HepG2 (cell line): ENCODE results near the gene MGA. TPM values are rescaled to one million over a fixed set of nuclear protein-coding genes. Genes with fewer than 3 reads are reported as not detected.

ENCODE experiments used
- ATAC-seq: fragments of 200-7000 bp; cut with Tn5 transposase; 3 replicates; pipeline ENCODE4 v1.9.1; 2020; ENCODE audit warnings: mild to moderate bottlenecking, moderate library complexity
- BruUV-seq: library from RNA; stranded (reverse); fragments of 400-500 nt; replicated peaks from 2 replicates; lab custom pipeline; 2021; lab: Mats Ljungman, UMichigan
- CTCF ChIA-PET: fragments of 300-600 bp; formaldehyde crosslinking; extraction: SDS; loops from one replicate; lab custom pipeline; 2021; ENCODE audit warnings: low total read pairs, inconsistent platforms, low intra/inter-chr PET ratio; lab: Yijun Ruan, JAX
- POLR2A ChIA-PET: fragments of 350-600 bp; sonication (Branson Sonifier 250); formaldehyde crosslinking; loops from one replicate; lab custom pipeline; 2020; ENCODE audit warnings: antibody characterized with exemption, inconsistent platforms; lab: Yijun Ruan, JAX
- DNase-seq: peaks from one replicate; pipeline ENCODE4 v3.0.0-alpha.2; 2015; ENCODE audit warnings: low spot score
- FAIRE-seq: peaks from 3 replicates; lab custom pipeline; 2011; peaks lifted over from hg19 to GRCh38; lab: Jason Lieb, UNC
- H2AFZ ChIP-seq: one replicate; pipeline ENCODE4 v1.6.1; 2011; ENCODE audit warnings: low read length, inconsistent platforms
- H3K27ac ChIP-seq: fragments of 300-600 bp; 3 replicates; pipeline ENCODE4 v1.8.0; 2011; ENCODE audit warnings: mixed run types, mild to moderate bottlenecking, mixed read lengths, low read length, inconsistent platforms; ENCODE audit not compliant: insufficient read depth; ENCODE audit errors: extremely low read length
- H3K27me3 ChIP-seq, 2 experiments: fragments of 200-600 bp in 1 of 2; 2 replicates in 1 of 2; 3 replicates in 1 of 2; pipeline versions ENCODE4 v1.6.0 to v1.8.0; 2011; ENCODE audit warnings: low read length in 2 of 2, mild to moderate bottlenecking in 2 of 2, moderate library complexity in 2 of 2, inconsistent platforms in 1 of 2; ENCODE audit not compliant: insufficient read depth in 2 of 2, control insufficient read depth in 1 of 2
- H3K36me3 ChIP-seq, 2 experiments: fragments of 200-600 bp in 1 of 2; replicated peaks in 1 of 2; 2 replicates in 1 of 2; 3 replicates in 1 of 2; pipeline versions ENCODE4 v1.5.1 to v1.8.0; 2011; ENCODE audit warnings: low read length in 2 of 2, inconsistent platforms in 1 of 2; ENCODE audit not compliant: insufficient read depth in 2 of 2, control insufficient read depth in 1 of 2
- H3K4me1 ChIP-seq: 2 replicates; pipeline ENCODE4 v1.5.1; 2012; ENCODE audit warnings: low read length, inconsistent platforms; ENCODE audit not compliant: insufficient read depth
- H3K4me2 ChIP-seq: 2 replicates; pipeline ENCODE4 v1.6.0; 2011; ENCODE audit warnings: low read depth, low read length, inconsistent platforms
- H3K4me3 ChIP-seq, 3 experiments: fragments of 200-600 bp in 1 of 3; sonication (generic), shearing (Covaris generic) in 1 of 3; replicated peaks in 1 of 3; 2 replicates each; pipeline ENCODE4 v1.5.1; 2011 to 2016; ENCODE audit warnings: low read length in 3 of 3, inconsistent platforms in 2 of 3, low read depth in 2 of 3, mild to moderate bottlenecking in 2 of 3, control low read depth in 1 of 3, mixed read lengths in 1 of 3; ENCODE audit not compliant: insufficient read depth in 1 of 3
- H3K79me2 ChIP-seq: one replicate; pipeline ENCODE4 v1.6.1; 2011; ENCODE audit warnings: low read length, inconsistent platforms; ENCODE audit not compliant: insufficient read depth
- H3K9ac ChIP-seq: 2 replicates; pipeline ENCODE4 v1.6.0; 2011; ENCODE audit warnings: mild to moderate bottlenecking, low read depth, low read length, inconsistent platforms; ENCODE audit not compliant: insufficient read depth
- H3K9me3 ChIP-seq: 2 replicates; pipeline ENCODE4 v1.5.1; 2012; ENCODE audit warnings: mild to moderate bottlenecking, low read length
- H4K20me1 ChIP-seq: 2 replicates; pipeline ENCODE4 v1.6.0; 2011; ENCODE audit warnings: inconsistent platforms, mild to moderate bottlenecking, low read length, moderate library complexity; ENCODE audit not compliant: insufficient read depth
- DNMT3B ChIP-seq: conservative IDR thresholded peaks from 2 replicates; pipeline ENCODE4 v1.6.1; 2016; ENCODE audit warnings: missing biosample characterization, control low read depth
- ELF1 ChIP-seq: sonication (generic); formaldehyde crosslinking; IDR thresholded peaks from 2 replicates; pipeline ENCODE4 v1.4.0; 2020; ENCODE audit warnings: missing genetic modification reagents
- ELK4 ChIP-seq: sonication (generic); formaldehyde crosslinking; IDR thresholded peaks from 2 replicates; pipeline ENCODE4 v1.9.0; 2021; ENCODE audit warnings: missing genetic modification reagents, borderline replicate concordance
- JUN ChIP-seq: sonication (generic); formaldehyde crosslinking; IDR thresholded peaks from 2 replicates; pipeline ENCODE4 v1.4.0; 2020; ENCODE audit warnings: mild to moderate bottlenecking, missing genetic modification reagents
- MAFG ChIP-seq: sonication (generic); formaldehyde crosslinking; IDR thresholded peaks from 2 replicates; pipeline ENCODE4 v1.5.1; 2020; ENCODE audit warnings: mild to moderate bottlenecking, missing genetic modification reagents
- MLX ChIP-seq: IDR thresholded peaks from 2 replicates; pipeline ENCODE4 v1.6.1; 2016
- MYC ChIP-seq: sonication (generic); formaldehyde crosslinking; IDR thresholded peaks from 2 replicates; pipeline ENCODE4 v1.9.0; 2021; ENCODE audit warnings: missing genetic modification reagents, borderline replicate concordance
- NCOA5 ChIP-seq: sonication (generic); formaldehyde crosslinking; IDR thresholded peaks from 2 replicates; pipeline ENCODE4 v1.4.0; 2020; ENCODE audit warnings: missing genetic modification reagents
- SCMH1 ChIP-seq: sonication (generic); formaldehyde crosslinking; IDR thresholded peaks from 2 replicates; pipeline ENCODE4 v1.9.0; 2021; ENCODE audit warnings: missing genetic modification reagents, mild to moderate bottlenecking, borderline replicate concordance
- SMARCE1 ChIP-seq: fragments of 450-650 bp; IDR thresholded peaks from 2 replicates; pipeline ENCODE4 v1.6.1; 2017; ENCODE audit warnings: borderline replicate concordance
- SPEN ChIP-seq: sonication (generic); formaldehyde crosslinking; IDR thresholded peaks from 2 replicates; pipeline ENCODE4 v1.5.1; 2020; ENCODE audit warnings: low read depth, mild to moderate bottlenecking, missing genetic modification reagents
- TAF15 ChIP-seq: fragments of 200-400 bp; formaldehyde crosslinking; IDR thresholded peaks from one replicate; pipeline ENCODE4 v1.6.1; 2018; ENCODE audit warnings: mild to moderate bottlenecking, low read depth, low read length; ENCODE audit not compliant: poor library complexity, severe bottlenecking
- WIZ ChIP-seq: sonication (generic); formaldehyde crosslinking; IDR thresholded peaks from 2 replicates; pipeline ENCODE4 v1.5.1; 2020; ENCODE audit warnings: mild to moderate bottlenecking, missing genetic modification reagents
- YEATS2 ChIP-seq: sonication (generic); formaldehyde crosslinking; IDR thresholded peaks from 2 replicates; pipeline ENCODE4 v1.4.0; 2020; ENCODE audit warnings: missing genetic modification reagents, borderline replicate concordance
- ZFP36L1 ChIP-seq: sonication (generic); formaldehyde crosslinking; IDR thresholded peaks from 2 replicates; pipeline ENCODE4 v1.8.0; 2022; ENCODE audit warnings: mild to moderate bottlenecking, missing genetic modification reagents, moderate library complexity
- ZNF713 ChIP-seq: sonication (generic); formaldehyde crosslinking; IDR thresholded peaks from 2 replicates; pipeline ENCODE4 v1.4.0; 2020; ENCODE audit warnings: mild to moderate bottlenecking, missing genetic modification reagents
- ZNF772 ChIP-seq: sonication (generic); formaldehyde crosslinking; IDR thresholded peaks from 2 replicates; pipeline ENCODE4 v1.5.0; 2020; ENCODE audit warnings: mild to moderate bottlenecking, missing genetic modification reagents
- WGBS: methylation state at CpG from one replicate; pipeline ENCODE4 v1.1.6; 2017; ENCODE audit warnings: low lambda C conversion rate; 5-methylcytosine and 5-hydroxymethylcytosine counted together
- in situ Hi-C: cut with HindIII; loops from 2 replicates; pipeline ENCODE4 v1.10.0; 2017; ENCODE audit warnings: low pct_unique_long_range_greater_than_20kb; ENCODE audit not compliant: extremely low pct_ligation_motif_present
- intact Hi-C: fragments of 100-400 bp; cut with micrococcal nuclease; formaldehyde crosslinking; loops from one replicate; pipeline ENCODE4 v1.10.0; 2022; ENCODE audit not compliant: unreplicated experiment
- polyA plus RNA-seq, 8 experiments: library from polyadenylated mRNA; depleted of rRNA in 3 of 8; stranded (reverse) in 7 of 8; unstranded in 1 of 8; fragments of >200 nt; fragmentation: Illumina TruSeq in 4 of 8; extraction: Trizol in 4 of 8; gene quantifications; 2 replicates each; pipeline versions ENCODE4 v1.2.1 to v1.2.3, GENCODE V29; 2011 to 2016; ENCODE audit warnings: low read depth in 4 of 8, missing spikeins in 1 of 8, mixed read lengths in 1 of 8; ENCODE audit not compliant: insufficient read depth in 1 of 8
- total RNA-seq, 5 experiments: library from RNA; depleted of rRNA; stranded (reverse); fragments of >200 nt; fragmentation: Illumina TruSeq; extraction: Trizol; gene quantifications; 2 replicates each; pipeline ENCODE4 v1.2.3, GENCODE V29; 2016; ENCODE audit warnings: low read depth in 1 of 5
- TF ChIP-seq, protein P1 (sequence below): IDR thresholded peaks from 2 replicates; pipeline ENCODE4 v1.6.1; 2016; ENCODE audit warnings: missing genetic modification reagents, missing compliant biosample characterization
- TF ChIP-seq, protein P2 (sequence below): sonication (generic); formaldehyde crosslinking; IDR thresholded peaks from 2 replicates; pipeline ENCODE4 v1.8.1; 2023; ENCODE audit warnings: missing genetic modification reagents, mild to moderate bottlenecking, borderline replicate concordance
- TF ChIP-seq, protein P3 (sequence below): sonication (generic); formaldehyde crosslinking; IDR thresholded peaks from 2 replicates; pipeline ENCODE4 v1.5.0; 2020; ENCODE audit warnings: mild to moderate bottlenecking, missing genetic modification reagents
- TF ChIP-seq, protein P4 (sequence below): sonication (generic); formaldehyde crosslinking; IDR thresholded peaks from 2 replicates; pipeline ENCODE4 v1.4.0; 2020; ENCODE audit warnings: low read depth, mild to moderate bottlenecking, missing genetic modification reagents

MGA gene
- total and polyA plus RNA-seq, 2 of the 13 experiments (the other 11 are each of a cell fraction or from before 2014, with no cell fraction given), result 5.3 to 59.0 TPM

- H3K27me3 ChIP-seq, result no peaks in the 10 kb centered on the region
- in situ Hi-C loops, result no loop called here
- H3K27ac ChIP-seq, result no peak overlapping the region
- H3K4me1 ChIP-seq, result peaks cover 58% of the 10 kb centered on the region
- POLR2A ChIA-PET, result no interaction called here
- intact Hi-C loops, result no loop called here
- H2AFZ ChIP-seq, result no peak overlapping the region
- peak; percentile 41 for DNase-seq
- H3K4me3 ChIP-seq, result no peak overlapping the region
- CTCF ChIA-PET, result no interaction called here
- H3K79me2 ChIP-seq, result peaks cover 88% of the 10 kb centered on the region
- BruUV-seq, result no TSS peak
- H3K36me3 ChIP-seq, result no peaks in the 10 kb centered on the region
- H3K9me3 ChIP-seq, result no peaks in the 10 kb centered on the region
- H3K4me2 ChIP-seq, result no peak overlapping the region
- H3K9ac ChIP-seq, result no peak overlapping the region
- H4K20me1 ChIP-seq, result peaks cover 7% of the 10 kb centered on the region
- FAIRE-seq, result peak; percentile 37
- 22% methylated on average over 1 of the region's 1 CpG for WGBS
- peak; percentile 57; the same call in 2 of the 3 replicates for ATAC-seq
- TF ChIP-seq YEATS2 (no peak), MYC (CRISPR knock-in tag) (no peak), ELK4 (CRISPR knock-in tag) (no peak), ZNF772 (CRISPR knock-in tag) (no peak), SMARCE1 (no peak), WIZ (CRISPR knock-in tag) (no peak), SPEN (no peak), SCMH1 (CRISPR knock-in tag) (no peak), ZNF713 (no peak), JUN (CRISPR knock-in tag) (no peak), TAF15 (no peak), DNMT3B (CRISPR knock-in tag) (no peak), ZFP36L1 (CRISPR knock-in tag) (no peak), MAFG (CRISPR knock-in tag) (no peak), ELF1 (CRISPR knock-in tag) (no peak), MLX (CRISPR knock-in tag) (no peak), NCOA5 (CRISPR knock-in tag) (no peak)
- TF ChIP-seq, protein P1, sequence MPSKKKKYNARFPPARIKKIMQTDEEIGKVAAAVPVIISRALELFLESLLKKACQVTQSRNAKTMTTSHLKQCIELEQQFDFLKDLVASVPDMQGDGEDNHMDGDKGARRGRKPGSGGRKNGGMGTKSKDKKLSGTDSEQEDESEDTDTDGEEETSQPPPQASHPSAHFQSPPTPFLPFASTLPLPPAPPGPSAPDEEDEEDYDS (CRISPR knock-in tag), result no peak
- TF ChIP-seq, protein P2, sequence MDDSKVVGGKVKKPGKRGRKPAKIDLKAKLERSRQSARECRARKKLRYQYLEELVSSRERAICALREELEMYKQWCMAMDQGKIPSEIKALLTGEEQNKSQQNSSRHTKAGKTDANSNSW (CRISPR knock-in tag), result no peak
- TF ChIP-seq, protein P3, sequence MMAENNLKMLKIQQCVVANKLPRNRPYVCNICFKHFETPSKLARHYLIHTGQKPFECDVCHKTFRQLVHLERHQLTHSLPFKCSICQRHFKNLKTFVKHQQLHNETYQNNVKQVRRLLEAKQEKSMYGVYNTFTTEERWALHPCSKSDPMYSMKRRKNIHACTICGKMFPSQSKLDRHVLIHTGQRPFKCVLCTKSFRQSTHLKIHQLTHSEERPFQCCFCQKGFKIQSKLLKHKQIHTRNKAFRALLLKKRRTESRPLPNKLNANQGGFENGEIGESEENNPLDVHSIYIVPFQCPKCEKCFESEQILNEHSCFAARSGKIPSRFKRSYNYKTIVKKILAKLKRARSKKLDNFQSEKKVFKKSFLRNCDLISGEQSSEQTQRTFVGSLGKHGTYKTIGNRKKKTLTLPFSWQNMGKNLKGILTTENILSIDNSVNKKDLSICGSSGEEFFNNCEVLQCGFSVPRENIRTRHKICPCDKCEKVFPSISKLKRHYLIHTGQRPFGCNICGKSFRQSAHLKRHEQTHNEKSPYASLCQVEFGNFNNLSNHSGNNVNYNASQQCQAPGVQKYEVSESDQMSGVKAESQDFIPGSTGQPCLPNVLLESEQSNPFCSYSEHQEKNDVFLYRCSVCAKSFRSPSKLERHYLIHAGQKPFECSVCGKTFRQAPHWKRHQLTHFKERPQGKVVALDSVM (CRISPR knock-in tag), result peak; percentile 69
- TF ChIP-seq, protein P4, sequence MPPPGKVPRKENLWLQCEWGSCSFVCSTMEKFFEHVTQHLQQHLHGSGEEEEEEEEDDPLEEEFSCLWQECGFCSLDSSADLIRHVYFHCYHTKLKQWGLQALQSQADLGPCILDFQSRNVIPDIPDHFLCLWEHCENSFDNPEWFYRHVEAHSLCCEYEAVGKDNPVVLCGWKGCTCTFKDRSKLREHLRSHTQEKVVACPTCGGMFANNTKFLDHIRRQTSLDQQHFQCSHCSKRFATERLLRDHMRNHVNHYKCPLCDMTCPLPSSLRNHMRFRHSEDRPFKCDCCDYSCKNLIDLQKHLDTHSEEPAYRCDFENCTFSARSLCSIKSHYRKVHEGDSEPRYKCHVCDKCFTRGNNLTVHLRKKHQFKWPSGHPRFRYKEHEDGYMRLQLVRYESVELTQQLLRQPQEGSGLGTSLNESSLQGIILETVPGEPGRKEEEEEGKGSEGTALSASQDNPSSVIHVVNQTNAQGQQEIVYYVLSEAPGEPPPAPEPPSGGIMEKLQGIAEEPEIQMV (CRISPR knock-in tag), result no peak
Measured at GRCh38 chr15:41690636-41691035, 30.4 kb downstream of the MGA start.
